Natural killer cell (primary cell): Measurements from ENCODE around the gene PAK2. TPM values are rescaled to one million over a fixed set of nuclear protein-coding genes. Genes with fewer than 3 reads are reported as not detected.
"Not testable (repeated sequence)": the region's sequence is repeated elsewhere in the genome, so short reads cannot be mapped to it uniquely, and the experiment has no call there.

Experiments
- ATAC-seq, 3 donors: fragments of 150-1000 bp in 2 of 3; fragments of 200-7000 bp in 1 of 3; cut with Tn5 transposase; 1 replicate in 1 of 3; 2 replicates in 2 of 3; pipeline ENCODE4 v1.10.0; 2021; ENCODE audit warnings: mild to moderate bottlenecking in 2 of 3, moderate library complexity in 2 of 3
- DNase-seq, 2 donors: peaks; one replicate each; pipeline versions ENCODE4 v3.0.0 to v3.0.0-alpha.2; 2013 to 2021; ENCODE audit warnings: mixed read lengths in 1 of 2
- H3K27ac ChIP-seq: one replicate; pipeline ENCODE4 v1.5.1; 2013; ENCODE audit warnings: mild to moderate bottlenecking, low read length
- H3K27me3 ChIP-seq: one replicate; pipeline ENCODE4 v1.6.1; 2013; ENCODE audit warnings: low read length; ENCODE audit not compliant: control insufficient read depth, insufficient read depth
- H3K36me3 ChIP-seq: one replicate; pipeline ENCODE4 v1.6.1; 2013; ENCODE audit warnings: low read length; ENCODE audit not compliant: control insufficient read depth, insufficient read depth
- H3K4me1 ChIP-seq: one replicate; pipeline ENCODE4 v1.6.1; 2013; ENCODE audit warnings: low read length; ENCODE audit not compliant: control insufficient read depth, insufficient read depth
- H3K4me3 ChIP-seq: one replicate; pipeline ENCODE4 v1.5.1; 2013; ENCODE audit warnings: low read length
- H3K9me3 ChIP-seq: one replicate; pipeline ENCODE4 v1.6.1; 2013; ENCODE audit warnings: low read length; ENCODE audit not compliant: control insufficient read depth, insufficient read depth
- H3K27ac Mint-ChIP-seq, 2 donors: one replicate each; pipeline ENCODE4 v1.8.0; 2022; ENCODE audit warnings: mild to moderate bottlenecking in 2 of 2, mixed read lengths in 2 of 2, moderate library complexity in 1 of 2
- H3K27me3 Mint-ChIP-seq, 2 donors: one replicate each; pipeline ENCODE4 v1.8.0; 2022; ENCODE audit warnings: low read depth in 2 of 2, mixed read lengths in 2 of 2
- H3K36me3 Mint-ChIP-seq: one replicate; pipeline ENCODE4 v1.8.0; 2022; ENCODE audit warnings: mixed read lengths
- H3K4me1 Mint-ChIP-seq, 2 donors: one replicate each; pipeline ENCODE4 v1.8.0; 2022; ENCODE audit warnings: mixed read lengths in 2 of 2
- H3K4me3 Mint-ChIP-seq: one replicate; pipeline ENCODE4 v1.8.0; 2022; ENCODE audit warnings: mild to moderate bottlenecking, moderate library complexity, mixed read lengths
- H3K9me3 Mint-ChIP-seq, 2 donors: one replicate each; pipeline ENCODE4 v1.8.0; 2022; ENCODE audit warnings: mixed read lengths in 2 of 2
- WGBS: methylation state at CpG from one replicate; pipeline ENCODE4 v1.1.7; 2013; ENCODE audit warnings: missing lambda C conversion rate; ENCODE audit not compliant: insufficient coverage; 5-methylcytosine and 5-hydroxymethylcytosine counted together
- intact Hi-C: fragments of 100-400 bp; cut with micrococcal nuclease; formaldehyde crosslinking; loops from one replicate; pipeline ENCODE4 v1.14.2; 2022
- total RNA-seq, 4 donors: library from RNA; stranded (reverse); fragments of 120-200 nt in 1 of 4; gene quantifications; one replicate each; pipeline versions ENCODE4 v1.2.3 to v1.2.4, GENCODE V29; 2013 to 2022
- TF ChIP-seq, protein P1 (sequence below): fragments of 200-600 bp; IDR thresholded peaks from one replicate; pipeline ENCODE4 v1.8.0; 2022; ENCODE audit warnings: antibody characterized with exemption

The PAK2 gene
- total RNA-seq, 3 donors from 2014 or later (not counting 1 experiment from before 2014, with no cell fraction given), result 64.5 to 68.6 (median 66.4) TPM

DNA sequence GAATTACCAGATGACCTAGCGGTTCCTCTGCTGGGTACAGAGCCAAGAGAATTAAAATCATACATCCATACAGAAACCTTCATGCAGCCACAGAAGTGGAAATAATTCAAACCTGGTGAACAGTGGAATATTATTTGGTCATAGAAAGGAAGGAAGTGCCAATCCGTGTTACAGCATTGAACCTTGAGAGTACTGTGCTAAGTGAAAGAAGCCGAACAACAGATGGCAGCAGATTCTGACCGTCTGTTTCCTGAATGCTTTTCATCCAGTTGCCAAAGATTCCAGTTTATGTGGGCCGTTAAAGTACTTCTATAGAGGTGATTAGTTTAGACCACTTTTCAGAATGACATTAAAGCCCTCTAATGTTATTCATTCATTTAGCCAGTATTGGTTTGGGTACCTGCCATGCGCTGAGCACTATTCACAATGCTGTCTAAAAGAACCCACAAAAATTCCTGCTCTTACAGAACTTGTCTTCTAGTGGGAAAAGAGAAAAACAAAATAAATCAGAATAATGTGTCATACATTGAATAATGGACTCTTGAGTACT lies 82.2 kb downstream of the PAK2 start:
- no peaks in the 10 kb centered on the region for H3K4me1 Mint-ChIP-seq
- ATAC-seq, result no peak

DNA sequence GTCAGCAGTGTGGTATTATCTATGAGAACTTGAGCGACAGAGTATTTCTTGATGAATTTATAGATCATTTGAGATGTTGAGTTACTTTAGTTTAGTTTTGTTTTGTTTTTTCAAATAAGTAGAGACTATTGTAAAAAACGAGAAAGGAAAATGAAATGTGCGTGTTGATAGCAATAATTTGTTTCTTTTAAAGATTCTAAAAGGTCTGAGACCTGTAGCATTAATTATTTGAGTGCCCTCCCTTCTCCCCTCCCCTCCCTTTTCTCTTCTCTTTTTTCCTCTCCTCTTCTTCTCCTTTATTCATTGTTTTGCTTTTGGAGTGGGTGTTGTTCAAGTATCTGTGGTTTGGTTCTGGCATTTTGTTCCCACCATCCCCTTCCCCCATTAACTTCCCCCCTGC lies 90.0 kb downstream of the PAK2 start:
- H3K27me3 ChIP-seq, H3K4me3 Mint-ChIP-seq, H3K4me1 ChIP-seq, H3K4me3 ChIP-seq, H3K27me3 Mint-ChIP-seq, H3K27ac ChIP-seq, H3K4me1 Mint-ChIP-seq, ATAC-seq, DNase-seq, intact Hi-C loops, H3K9me3 ChIP-seq, H3K9me3 Mint-ChIP-seq, H3K36me3 Mint-ChIP-seq: not testable (repeated sequence)
- H3K27ac Mint-ChIP-seq, result peak overlapping the region in 1 of 2 donors; percentile 37
- 100% methylated on average over 1 of the region's 3 CpGs for WGBS
- H3K36me3 ChIP-seq, result peaks cover 29% of the 10 kb centered on the region

More for the DNA sequence above, 82.2 kb downstream of the PAK2 start:
- Histone ChIP-seq H3K36me3 (peaks cover 67% of the 10 kb centered on the region), H3K27ac (no peak overlapping the region), H3K9me3 (no peaks in the 10 kb centered on the region), H3K4me1 (no peaks in the 10 kb centered on the region), H3K4me3 (no peak overlapping the region), H3K27me3 (no peaks in the 10 kb centered on the region)
- 95% methylated on average over 4 of the region's 6 CpGs for WGBS
- TF ChIP-seq, protein P1, sequence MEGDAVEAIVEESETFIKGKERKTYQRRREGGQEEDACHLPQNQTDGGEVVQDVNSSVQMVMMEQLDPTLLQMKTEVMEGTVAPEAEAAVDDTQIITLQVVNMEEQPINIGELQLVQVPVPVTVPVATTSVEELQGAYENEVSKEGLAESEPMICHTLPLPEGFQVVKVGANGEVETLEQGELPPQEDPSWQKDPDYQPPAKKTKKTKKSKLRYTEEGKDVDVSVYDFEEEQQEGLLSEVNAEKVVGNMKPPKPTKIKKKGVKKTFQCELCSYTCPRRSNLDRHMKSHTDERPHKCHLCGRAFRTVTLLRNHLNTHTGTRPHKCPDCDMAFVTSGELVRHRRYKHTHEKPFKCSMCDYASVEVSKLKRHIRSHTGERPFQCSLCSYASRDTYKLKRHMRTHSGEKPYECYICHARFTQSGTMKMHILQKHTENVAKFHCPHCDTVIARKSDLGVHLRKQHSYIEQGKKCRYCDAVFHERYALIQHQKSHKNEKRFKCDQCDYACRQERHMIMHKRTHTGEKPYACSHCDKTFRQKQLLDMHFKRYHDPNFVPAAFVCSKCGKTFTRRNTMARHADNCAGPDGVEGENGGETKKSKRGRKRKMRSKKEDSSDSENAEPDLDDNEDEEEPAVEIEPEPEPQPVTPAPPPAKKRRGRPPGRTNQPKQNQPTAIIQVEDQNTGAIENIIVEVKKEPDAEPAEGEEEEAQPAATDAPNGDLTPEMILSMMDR, result no peak
- intact Hi-C loops, result no loop called here
- no peaks in the 10 kb centered on the region for H3K27me3 Mint-ChIP-seq
- H3K36me3 Mint-ChIP-seq, result peaks cover 6% of the 10 kb centered on the region
- no peak overlapping the region for H3K4me3 Mint-ChIP-seq
- H3K9me3 Mint-ChIP-seq, result no peaks in the 10 kb centered on the region
- H3K27ac Mint-ChIP-seq, result no peak overlapping the region
- DNase-seq, result no peak

DNA sequence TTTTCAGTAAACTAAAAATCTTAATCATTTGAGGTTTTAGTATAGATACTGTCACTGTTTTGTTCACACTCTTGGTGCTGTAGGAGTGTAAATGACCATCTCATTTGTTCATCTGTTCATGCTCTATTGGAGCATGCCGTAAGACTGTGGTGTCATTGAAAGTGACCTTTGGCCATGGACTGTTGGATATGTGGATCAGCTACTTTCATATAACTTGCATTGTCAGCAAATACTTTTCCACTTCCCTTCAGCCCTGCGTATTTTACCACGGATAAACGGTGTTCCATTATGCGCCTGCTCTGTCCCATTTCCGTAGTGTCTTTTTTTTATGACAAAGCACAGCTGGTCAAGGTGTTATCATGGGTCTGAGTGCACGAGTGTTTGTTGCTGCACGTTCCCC lies 95.4 kb downstream of the PAK2 start:
- WGBS, result 88% methylated on average over 8 of the region's 8 CpGs
- Histone ChIP-seq H3K36me3 (peaks cover 11% of the 10 kb centered on the region), H3K4me3 (no peak overlapping the region), H3K4me1 (no peaks in the 10 kb centered on the region), H3K27me3 (no peaks in the 10 kb centered on the region), H3K9me3 (no peaks in the 10 kb centered on the region), H3K27ac (no peak overlapping the region)
- no peaks in the 10 kb centered on the region for H3K4me1 Mint-ChIP-seq
- DNase-seq (no peak), ATAC-seq (no peak)
- no peaks in the 10 kb centered on the region for H3K27me3 Mint-ChIP-seq
- TF ChIP-seq, protein P1, result no peak
- no peaks in the 10 kb centered on the region for H3K36me3 Mint-ChIP-seq
- intact Hi-C loops, result loop anchor here (5.0 kb wide), 2 partner anchors 192 to 352 kb away; partner anchors contain the start of gene MELTF
- no peak overlapping the region for H3K4me3 Mint-ChIP-seq
- no peak overlapping the region for H3K27ac Mint-ChIP-seq
- H3K9me3 Mint-ChIP-seq, result no peaks in the 10 kb centered on the region

DNA sequence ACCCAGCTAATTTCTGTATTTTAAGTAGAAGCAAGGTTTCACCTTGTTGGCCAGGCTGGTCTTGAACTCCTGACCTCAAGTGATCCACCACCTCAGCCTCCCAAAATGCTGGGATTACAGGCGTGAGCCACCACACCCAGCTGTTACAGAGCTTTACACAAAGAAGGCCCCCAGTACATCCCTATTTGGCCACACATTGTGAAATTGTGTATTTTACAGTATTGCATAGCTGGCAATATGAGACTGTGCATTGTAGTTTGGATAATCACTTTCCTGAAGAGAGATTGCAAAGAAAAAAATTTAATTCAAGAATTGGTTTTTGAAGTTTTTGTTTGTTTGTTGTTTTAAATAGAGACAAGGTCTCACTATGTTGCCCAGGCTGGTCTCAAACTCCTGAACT lies 97.0 kb downstream of the PAK2 start:
- not testable (repeated sequence) for H3K36me3 Mint-ChIP-seq, H3K27ac ChIP-seq, DNase-seq, H3K36me3 ChIP-seq, H3K9me3 ChIP-seq, H3K27me3 ChIP-seq, H3K27ac Mint-ChIP-seq, H3K4me1 Mint-ChIP-seq, H3K27me3 Mint-ChIP-seq, H3K4me3 Mint-ChIP-seq, H3K4me1 ChIP-seq, ATAC-seq, H3K9me3 Mint-ChIP-seq, H3K4me3 ChIP-seq
- 100% methylated on average over 1 of the region's 1 CpG for WGBS
- intact Hi-C loops, result loop anchor here (5.0 kb wide), 2 partner anchors 191 to 351 kb away; partner anchors contain the start of gene MELTF
